Kidney epithelial cell (primary cell): Measurements from ENCODE around the gene COL9A3. TPM values are rescaled to one million over a fixed set of nuclear protein-coding genes. Genes with fewer than 3 reads are reported as not detected.

ENCODE experiments used
- DNase-seq: peaks from one replicate; pipeline ENCODE4 v3.0.0-alpha.2; 2010; ENCODE audit warnings: low read depth
- H3K27me3 ChIP-seq: 2 replicates; pipeline ENCODE4 v1.6.0; 2011; ENCODE audit warnings: low read length; ENCODE audit not compliant: control insufficient read depth, insufficient read depth
- H3K36me3 ChIP-seq: 2 replicates; pipeline ENCODE4 v1.5.1; 2011; ENCODE audit warnings: low read length; ENCODE audit not compliant: control insufficient read depth, insufficient read depth
- H3K4me3 ChIP-seq: 2 replicates; pipeline ENCODE4 v1.5.1; 2011; ENCODE audit warnings: low read depth, mild to moderate bottlenecking, control low read depth, low read length
- CTCF ChIP-seq: IDR thresholded peaks from 2 replicates; pipeline ENCODE4 v1.5.1; 2011; ENCODE audit warnings: mild to moderate bottlenecking, moderate library complexity, low read length, control low read depth, inconsistent platforms; ENCODE audit not compliant: insufficient read depth, poor library complexity, severe bottlenecking
- total RNA-seq: library from RNA; depleted of rRNA; stranded (reverse); fragments of >200 nt; gene quantifications from 2 replicates; pipeline ENCODE4 v1.2.3, GENCODE V29; 2015

The COL9A3 gene
- total RNA-seq, 1 donor from 2014 or later: 10.4 TPM

GRCh38 chr20:62880935-62881661 lies 64.2 kb downstream of the COL9A3 start:
- Histone ChIP-seq H3K36me3 (no peaks in the 10 kb centered on the region), H3K4me3 (no peak overlapping the region), H3K27me3 (peaks cover 5% of the 10 kb centered on the region)
- no peak for TF ChIP-seq CTCF
- DNase-seq: no peak

GRCh38 chr20:62881662-62882395 lies 65.0 kb downstream of the COL9A3 start:
- TF ChIP-seq CTCF: no peak
- DNase-seq: no peak
- Histone ChIP-seq H3K27me3 (peaks cover 5% of the 10 kb centered on the region), H3K36me3 (peaks cover 1% of the 10 kb centered on the region), H3K4me3 (no peak overlapping the region)

GRCh38 chr20:62882426-62882825 lies 65.6 kb downstream of the COL9A3 start:
- Histone ChIP-seq H3K36me3 (peaks cover 1% of the 10 kb centered on the region), H3K27me3 (peaks cover 5% of the 10 kb centered on the region), H3K4me3 (no peak overlapping the region)
- no peak for DNase-seq
- TF ChIP-seq CTCF: no peak

GRCh38 chr20:62884556-62884955 lies 67.7 kb downstream of the COL9A3 start:
- Histone ChIP-seq H3K27me3 (no peaks in the 10 kb centered on the region), H3K36me3 (peaks cover 3% of the 10 kb centered on the region), H3K4me3 (no peak overlapping the region)
- TF ChIP-seq CTCF: no peak
- DNase-seq: no peak

GRCh38 chr20:62885046-62885895 lies 68.4 kb downstream of the COL9A3 start:
- no peak for DNase-seq
- H3K36me3 ChIP-seq: peaks cover 3% of the 10 kb centered on the region
- no peak for TF ChIP-seq CTCF

More at GRCh38 chr20:62885046-62885895, 68.4 kb downstream of the COL9A3 start:
- Histone ChIP-seq H3K27me3 (no peaks in the 10 kb centered on the region), H3K4me3 (no peak overlapping the region)
